ENCODE measurements around the gene SERPINE1.
"Not testable (repeated sequence)": the region's sequence is repeated elsewhere in the genome, so short reads cannot be mapped to it uniquely, and the experiment has no call there.

Gene SERPINE1

GRCh38 chr7:101087334-101088068 lies 39.4 kb upstream of the SERPINE1 start:
- TF ChIP-seq CTCF (IDR thresholded peaks at IDR 0.05; ENCODE audit: low read depth, low read length), result no peak
- Histone ChIP-seq H3K36me3 (peaks cover 2% of the 10 kb centered on the region), H3K4me1 (peaks cover 5% of the 10 kb centered on the region; the same call in 1 of the 2 replicates), H3K4me3 (ENCODE audit: low read depth, low read length) (no peak overlapping the region), H3K27me3 (no peaks in the 10 kb centered on the region), H3K9me3 (no peaks in the 10 kb centered on the region)
- no peak for DNase-seq

GRCh38 chr7:101088069-101088425 lies 38.9 kb upstream of the SERPINE1 start:
- DNase-seq, result no peak
- H3K27me3 ChIP-seq, result no peaks in the 10 kb centered on the region
- peaks cover 5% of the 10 kb centered on the region; the same call in 1 of the 2 replicates for H3K4me1 ChIP-seq
- no peak overlapping the region for H3K4me3 ChIP-seq (ENCODE audit: low read depth, low read length)
- H3K36me3 ChIP-seq, result peaks cover 2% of the 10 kb centered on the region
- no peaks in the 10 kb centered on the region for H3K9me3 ChIP-seq
- TF ChIP-seq CTCF (IDR thresholded peaks at IDR 0.05; ENCODE audit: low read depth, low read length), result no peak

GRCh38 chr7:101088858-101089529 lies 37.9 kb upstream of the SERPINE1 start:
- Histone ChIP-seq H3K36me3 (peaks cover 2% of the 10 kb centered on the region), H3K9me3 (no peaks in the 10 kb centered on the region), H3K27me3 (no peaks in the 10 kb centered on the region), H3K4me1 (peaks cover 5% of the 10 kb centered on the region; the same call in 1 of the 2 replicates), H3K4me3 (ENCODE audit: low read depth, low read length) (no peak overlapping the region)
- no peak for TF ChIP-seq CTCF (IDR thresholded peaks at IDR 0.05; ENCODE audit: low read depth, low read length)
- DNase-seq, result no peak

GRCh38 chr7:101089876-101090275 lies 37.0 kb upstream of the SERPINE1 start:
- H3K9me3 ChIP-seq, result no peaks in the 10 kb centered on the region
- no peak for DNase-seq
- H3K36me3 ChIP-seq, result peaks cover 2% of the 10 kb centered on the region
- H3K27me3 ChIP-seq, result no peaks in the 10 kb centered on the region
- peaks cover 2% of the 10 kb centered on the region; the same call in 1 of the 2 replicates for H3K4me1 ChIP-seq
- no peak overlapping the region for H3K4me3 ChIP-seq (ENCODE audit: low read depth, low read length)
- no peak for TF ChIP-seq CTCF (IDR thresholded peaks at IDR 0.05; ENCODE audit: low read depth, low read length)

GRCh38 chr7:101092266-101092905 lies 34.5 kb upstream of the SERPINE1 start:
- not testable (repeated sequence) for H3K27me3 ChIP-seq; H3K9me3 ChIP-seq; H3K4me1 ChIP-seq; H3K4me3 ChIP-seq (ENCODE audit: low read depth, low read length); DNase-seq; H3K36me3 ChIP-seq

- Histone ChIP-seq H3K4me1 (no peaks in the 10 kb centered on the region), H3K27me3 (no peaks in the 10 kb centered on the region), H3K9me3 (no peaks in the 10 kb centered on the region), H3K36me3 (peaks cover 2% of the 10 kb centered on the region; the same call in 1 of the 2 replicates), H3K4me3 (ENCODE audit: low read depth, low read length) (no peak overlapping the region)
- TF ChIP-seq CTCF (IDR thresholded peaks at IDR 0.05; ENCODE audit: low read depth, low read length), result no peak
- no peak for DNase-seq
These were observed 33.0 kb upstream of the SERPINE1 start for GRCh38 chr7:101093906-101094305.
